NT2/D1 (cell line): ENCODE measurements around the gene CLDN24.

Experiments
- SUZ12 ChIP-seq: IDR thresholded peaks from 2 replicates; pipeline ENCODE4 v1.6.1; 2011; ENCODE audit not compliant: insufficient read length, insufficient read depth; ENCODE audit errors: extremely low read depth
- ZNF274 ChIP-seq: IDR thresholded peaks from 2 replicates; pipeline ENCODE4 v1.6.1; 2011; ENCODE audit warnings: mild to moderate bottlenecking, low read depth, low read length

DNA sequence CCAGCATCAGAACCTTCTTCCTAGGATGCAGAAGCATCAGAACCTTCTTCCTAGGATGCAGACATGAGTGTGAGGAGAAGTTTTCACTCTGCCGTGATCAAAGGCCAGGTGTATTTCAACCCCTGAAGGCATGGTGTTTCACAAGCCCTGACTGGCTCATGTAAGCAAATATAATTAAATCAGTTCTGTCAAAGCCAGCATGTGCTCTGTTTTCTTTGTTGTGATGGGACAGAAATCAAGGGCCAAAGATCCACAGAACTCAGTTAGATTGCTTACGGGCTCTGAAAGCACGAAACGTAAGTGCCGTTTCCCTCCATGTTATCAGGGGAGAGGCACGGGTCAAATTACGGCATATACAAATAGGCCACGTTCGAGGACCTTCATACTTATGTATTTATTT lies 32.0 kb upstream of the CLDN24 start:
- no peak for TF ChIP-seq SUZ12
- no peak for TF ChIP-seq ZNF274
